NK-92 treated with Interleukin-12 subunit alpha and Interleukin-12 subunit beta, amount 100 ng/mL, for 24 hours (cell line): ENCODE measurements around the gene FHOD3.

Experiments used
- DNase-seq: peaks from one replicate; lab custom pipeline; 2025; lab: John Stamatoyannopoulos, UW

FHOD3 gene

DNA sequence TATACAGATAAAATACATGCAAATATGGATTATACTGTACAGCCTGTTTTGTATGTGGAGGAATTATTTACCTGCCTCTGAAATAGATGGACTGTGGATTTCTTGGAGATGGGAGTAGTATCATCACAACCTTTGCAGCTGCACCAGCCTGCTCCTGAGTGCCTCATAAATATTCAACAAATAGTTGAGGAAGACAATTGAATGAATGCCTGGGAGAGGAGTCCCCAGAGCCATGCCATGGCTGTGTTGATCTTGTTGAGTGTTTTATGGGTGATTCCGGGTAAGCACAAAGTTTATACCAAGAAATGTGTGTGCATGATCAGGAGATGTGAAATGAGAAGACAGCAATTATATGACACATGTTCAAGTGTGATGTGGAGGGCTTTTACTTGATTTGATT, 225.0 kb downstream of the FHOD3 start:
- DNase-seq, result no peak

DNA sequence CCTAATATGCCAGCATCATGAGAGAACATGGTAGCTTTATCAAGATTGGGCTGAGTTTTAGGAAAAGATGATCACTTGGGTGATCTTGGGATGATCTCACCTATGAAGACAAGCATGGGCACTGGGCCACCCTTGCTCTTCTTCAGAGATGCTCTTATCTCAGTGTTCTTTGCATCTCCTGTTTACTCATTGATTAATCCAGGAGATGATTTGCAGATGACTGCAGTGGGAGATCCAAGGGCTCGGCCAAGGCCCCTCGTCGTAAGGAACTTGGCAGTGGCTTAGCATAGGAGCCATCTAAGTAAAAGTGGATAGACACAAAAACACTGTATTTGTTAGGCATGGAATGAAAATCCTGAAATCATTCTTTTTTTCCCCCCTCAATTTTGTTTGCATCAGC, 228.4 kb downstream of the FHOD3 start:
- no peak for DNase-seq

DNA sequence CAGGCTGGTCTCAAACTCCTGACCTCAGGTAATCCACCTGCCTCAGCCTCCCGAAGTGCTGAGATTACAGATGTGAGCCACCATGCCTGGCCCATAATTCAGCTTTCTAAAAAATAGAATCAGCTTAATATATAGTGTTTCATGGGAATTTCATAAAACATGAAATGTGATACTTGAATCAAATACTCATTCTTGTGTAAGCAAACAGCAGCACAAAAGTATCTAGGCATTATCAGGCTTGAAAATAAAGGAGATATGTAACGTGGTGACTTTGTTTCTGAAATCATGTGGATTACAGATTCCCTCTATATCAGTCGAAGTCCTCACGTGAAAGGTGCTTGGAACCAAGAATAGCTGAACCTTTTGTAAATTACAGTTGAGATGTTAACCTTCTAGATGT, 229.1 kb downstream of the FHOD3 start:
- no peak for DNase-seq

DNA sequence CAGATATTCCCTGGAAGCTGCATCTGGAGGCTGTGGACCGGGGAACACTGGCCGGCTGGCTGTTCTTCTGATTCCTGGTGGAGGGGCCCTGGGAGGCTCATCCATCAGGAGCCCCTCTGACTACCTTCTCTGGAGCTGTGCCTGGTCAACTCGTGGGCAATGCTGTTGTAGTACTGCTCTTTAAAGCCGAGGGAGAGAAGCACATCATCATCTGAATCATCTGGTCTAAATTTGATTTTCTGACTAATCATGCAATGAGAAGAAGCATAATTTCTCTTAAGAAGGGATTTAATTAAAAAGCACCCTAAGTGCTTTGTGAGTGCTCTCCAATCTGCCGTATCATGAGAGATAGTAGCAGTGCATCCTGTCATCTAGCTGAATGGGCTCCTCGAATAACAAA, 229.5 kb downstream of the FHOD3 start:
- no peak for DNase-seq

DNA sequence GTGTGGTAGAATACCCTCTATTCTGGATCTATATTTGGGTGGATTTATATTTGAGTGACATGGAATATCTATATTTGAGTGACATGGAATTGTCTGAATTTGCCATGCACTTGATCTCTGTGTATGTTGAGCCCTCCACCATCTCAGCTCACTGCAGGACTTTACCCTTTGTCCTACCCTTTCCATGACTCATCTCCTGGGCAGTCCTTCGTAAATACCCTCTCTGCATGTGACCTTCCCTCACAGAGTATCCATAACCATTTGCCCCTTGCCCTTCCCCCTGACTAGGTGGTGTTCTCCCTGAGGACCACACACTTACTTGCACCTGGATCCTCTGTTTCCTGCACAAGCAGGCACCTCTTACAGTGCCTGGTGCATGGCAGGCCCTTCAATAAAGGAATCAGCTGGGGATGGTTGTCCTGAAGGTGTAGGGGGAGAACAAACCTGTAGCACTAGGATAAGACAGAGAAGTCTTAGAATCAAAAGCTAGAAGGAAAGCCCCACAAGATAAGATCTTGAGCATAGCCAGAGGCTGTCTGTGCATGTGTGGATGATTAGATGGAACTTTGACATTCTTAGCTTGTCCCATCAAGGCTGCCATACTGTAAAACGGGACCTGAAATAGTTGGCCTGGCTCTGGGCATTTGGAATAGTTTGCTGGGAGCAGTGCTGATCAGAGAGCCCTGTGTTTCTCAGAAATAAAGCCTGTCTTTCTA, 230.4 kb downstream of the FHOD3 start:
- DNase-seq, result no peak

DNA sequence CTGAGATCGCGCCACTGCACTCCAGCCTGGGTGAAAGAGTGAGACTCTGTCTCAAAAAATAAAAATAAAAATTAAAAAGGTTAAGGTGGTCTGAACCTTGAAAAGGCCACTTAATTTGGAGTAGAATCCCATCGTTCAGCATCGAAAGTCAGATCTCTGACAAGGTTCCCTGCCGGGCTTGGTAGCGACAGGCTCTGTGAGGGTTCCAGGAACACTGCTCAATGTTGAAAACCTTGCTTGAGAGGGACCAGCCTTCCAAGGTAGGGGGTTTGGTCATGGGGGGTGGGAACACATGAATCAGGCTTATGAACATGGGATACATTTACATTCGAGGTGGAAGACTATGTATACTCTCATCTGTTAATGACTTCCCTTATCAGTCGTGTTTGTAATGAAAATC, 232.2 kb downstream of the FHOD3 start:
- DNase-seq, result no peak

DNA sequence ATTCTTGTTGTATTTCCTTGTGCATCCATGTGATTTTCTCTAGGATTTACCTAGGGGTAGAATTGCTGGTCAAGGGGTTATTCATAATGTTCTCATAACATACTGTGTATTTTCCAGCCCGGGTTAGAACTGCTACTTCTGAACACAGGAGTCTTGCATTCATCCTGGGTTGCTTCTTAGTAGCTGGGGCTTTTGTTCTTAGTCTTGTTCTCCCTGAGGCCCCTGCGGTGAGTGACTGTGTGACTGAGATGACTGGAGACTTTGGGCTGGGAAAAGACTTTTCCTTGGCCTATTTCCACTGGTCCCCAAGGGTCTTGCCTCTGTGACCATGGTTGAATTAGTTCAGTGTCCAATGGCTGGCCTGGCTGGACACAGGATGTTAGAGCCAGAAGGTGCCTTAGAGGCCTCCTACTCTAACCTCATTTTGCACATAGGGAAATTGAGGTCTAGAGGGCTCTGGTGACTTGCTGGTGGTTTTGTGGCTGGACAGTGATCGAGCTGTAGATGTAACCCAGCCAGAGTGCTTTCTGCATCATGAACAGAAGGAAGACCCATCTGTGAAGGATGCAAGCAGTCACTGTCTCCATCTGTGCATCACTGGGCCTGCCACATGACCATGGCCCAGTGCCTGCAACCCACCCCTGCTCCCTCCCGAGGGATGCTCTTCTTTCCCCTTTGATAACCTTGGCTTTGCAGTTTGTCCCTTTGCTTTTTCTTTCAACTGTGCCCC, 233.3 kb downstream of the FHOD3 start:
- no peak for DNase-seq

DNA sequence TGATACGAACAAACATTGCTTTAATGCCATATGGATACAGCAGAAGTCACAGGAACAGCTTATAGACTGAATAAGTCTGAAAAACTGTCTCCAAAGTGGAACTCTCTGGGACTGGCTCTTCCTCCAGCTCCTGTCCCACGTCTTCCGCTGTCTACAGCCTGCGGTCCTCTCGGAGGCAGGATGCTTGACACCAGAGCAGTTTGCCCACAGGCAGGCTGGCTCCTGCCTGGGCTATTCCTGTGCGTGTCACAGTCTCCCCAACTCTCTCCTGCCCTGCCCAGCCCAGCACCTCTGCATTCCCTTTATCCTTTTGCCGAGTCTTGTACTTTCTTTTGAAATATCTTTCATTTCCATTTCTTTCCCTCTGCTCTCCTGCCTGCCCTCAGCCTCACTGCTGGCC, 234.1 kb downstream of the FHOD3 start:
- DNase-seq, result no peak

DNA sequence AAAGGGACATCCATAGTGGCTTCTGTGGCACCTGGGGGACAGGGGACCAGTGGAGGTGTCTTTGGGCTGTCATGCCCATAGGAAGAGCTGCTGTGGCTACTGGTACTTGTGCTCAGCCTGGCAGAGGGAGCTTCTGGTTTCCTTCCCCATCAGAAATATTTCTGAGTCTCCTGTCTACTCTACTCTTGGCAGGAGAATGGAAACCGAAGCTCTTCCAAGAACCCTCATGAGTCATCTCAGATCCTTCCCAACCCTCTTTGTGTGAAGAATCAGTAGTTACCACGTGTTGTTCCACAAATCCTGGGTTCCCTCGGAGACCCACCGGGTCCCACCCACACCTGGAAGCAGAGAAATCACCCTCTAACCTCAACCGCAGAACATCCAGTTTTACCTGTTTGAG, 234.9 kb downstream of the FHOD3 start:
- DNase-seq, result no peak

DNA sequence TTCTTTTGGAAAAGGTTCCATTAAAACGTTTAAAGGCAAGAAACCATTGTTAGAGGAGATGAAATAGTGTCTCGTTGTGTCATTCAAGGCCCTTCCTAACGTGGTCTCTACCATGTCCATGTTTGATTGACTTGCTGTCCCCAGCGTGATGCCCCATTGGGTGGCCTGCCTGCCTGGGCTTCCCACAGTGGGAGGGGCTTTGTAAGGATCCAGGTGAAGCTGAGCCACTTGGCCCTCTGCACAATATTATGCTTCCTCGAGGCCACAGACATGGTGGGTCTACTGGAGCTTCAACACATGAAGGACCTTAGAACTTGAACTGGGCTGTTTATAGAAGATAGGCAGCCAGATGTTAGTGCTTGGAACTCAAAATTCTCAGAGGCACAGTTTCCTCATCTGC, 235.3 kb downstream of the FHOD3 start:
- DNase-seq, result no peak

DNA sequence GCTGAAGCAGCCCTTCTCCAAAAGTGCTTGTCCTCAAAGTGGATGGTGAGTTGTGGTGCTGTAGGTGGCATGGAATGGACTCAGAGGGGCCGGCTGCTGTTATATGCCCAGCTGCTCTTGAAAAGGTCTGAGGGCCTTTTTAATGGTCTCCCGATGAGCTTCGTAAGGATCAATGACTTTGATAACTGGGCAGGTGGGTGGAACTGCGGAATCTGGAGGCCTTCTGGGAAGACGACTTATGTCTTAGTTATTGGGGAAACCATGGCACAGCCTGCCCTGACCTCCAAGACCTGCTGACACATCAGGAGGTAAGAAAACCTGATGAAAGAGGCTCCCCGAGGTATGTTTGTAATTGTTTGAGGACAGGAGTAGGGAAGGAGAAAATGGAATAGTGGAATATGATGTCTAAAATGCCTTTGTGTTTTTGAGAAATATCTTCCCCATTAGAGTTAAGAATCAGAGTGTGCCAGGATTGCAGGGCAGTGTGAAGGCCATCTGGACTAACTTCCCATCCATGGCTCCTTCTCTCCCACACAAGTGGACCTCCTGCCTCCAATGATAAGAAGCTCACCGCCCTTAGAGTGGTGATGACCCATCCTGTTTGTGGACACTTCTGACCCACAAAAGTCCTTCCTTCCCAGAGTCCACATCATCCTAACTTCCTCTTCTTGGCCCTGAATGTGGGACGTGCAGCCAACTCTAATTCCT, 236.1 kb downstream of the FHOD3 start:
- no peak for DNase-seq

DNA sequence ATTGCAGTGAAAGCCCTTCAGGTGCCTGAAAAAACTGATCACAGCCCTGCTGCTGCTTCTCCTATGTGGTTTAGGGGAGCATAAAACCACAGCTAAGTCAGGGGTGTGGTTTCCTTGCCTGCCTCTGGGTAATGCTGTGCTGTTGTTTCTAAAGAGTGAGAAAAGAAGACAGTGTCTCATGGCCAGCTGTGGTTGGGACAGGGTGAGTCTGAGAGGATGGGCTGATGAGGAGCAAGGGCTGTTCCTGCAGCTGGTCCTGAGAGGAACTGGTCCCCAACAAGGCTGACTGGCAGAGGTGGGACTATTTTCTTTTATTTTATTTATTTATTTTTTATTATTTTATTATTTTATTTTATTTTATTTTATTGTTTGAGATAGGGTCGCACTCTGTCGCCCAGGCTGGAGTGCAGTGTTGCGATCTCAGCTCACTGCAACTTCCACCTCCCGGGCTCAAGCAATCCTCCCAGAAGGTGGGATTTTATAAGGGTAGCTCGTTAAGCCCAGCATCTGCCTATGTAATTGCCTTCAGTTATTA, 236.7 kb downstream of the FHOD3 start:
- DNase-seq, result no peak

DNA sequence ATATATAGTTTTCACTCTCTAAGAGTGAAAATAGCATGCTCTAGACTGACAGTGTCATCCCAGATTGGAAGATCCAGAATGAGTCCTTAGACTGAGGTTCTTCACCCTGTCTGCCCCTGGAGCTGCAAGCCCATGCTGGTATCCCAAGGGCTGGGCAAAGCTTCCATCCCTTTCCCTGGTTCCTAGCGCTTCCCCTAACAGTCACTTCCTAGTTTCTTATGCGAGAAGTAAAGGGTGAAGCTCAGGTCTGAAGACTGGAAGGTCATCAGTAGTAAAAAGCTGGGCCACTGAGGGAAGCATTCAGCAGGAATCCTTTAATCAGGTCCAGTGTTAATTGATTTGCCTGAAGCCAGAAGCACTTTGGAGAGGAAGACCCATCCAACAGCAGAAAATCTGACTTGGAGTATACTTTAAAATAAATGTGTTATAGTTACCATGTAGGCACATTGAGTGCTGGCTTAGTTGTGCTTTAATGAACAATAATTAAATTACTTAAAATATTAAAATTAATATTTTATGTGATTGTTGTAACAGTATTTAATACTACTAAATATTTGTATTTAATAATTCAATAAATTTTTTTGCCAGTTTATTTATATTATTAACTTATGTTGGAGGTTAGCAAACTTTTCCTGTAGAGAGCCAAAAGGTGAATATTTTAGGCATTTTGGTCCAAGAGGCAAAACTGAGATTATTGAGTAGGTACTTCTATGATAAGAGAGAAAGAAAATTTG, 237.9 kb downstream of the FHOD3 start:
- no peak for DNase-seq

DNA sequence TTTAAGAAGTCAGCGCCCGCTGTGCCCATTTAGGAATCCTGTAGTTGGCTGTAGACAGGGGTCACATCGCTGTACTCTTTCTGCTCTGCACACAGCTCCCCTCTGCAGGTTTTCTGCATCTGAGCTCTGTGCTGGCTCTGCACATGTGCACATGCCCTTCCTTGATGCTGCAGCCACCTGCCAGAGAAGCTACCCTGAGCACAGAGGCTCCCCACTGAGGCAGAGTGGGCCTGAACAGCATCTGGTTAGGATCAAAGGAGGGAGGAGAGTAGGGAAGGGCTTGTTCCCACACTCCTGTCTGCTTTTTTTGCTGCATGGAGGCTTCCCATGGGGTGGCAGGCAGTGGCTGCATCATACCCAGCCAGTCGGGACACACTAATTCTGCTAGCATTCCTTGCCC, 238.9 kb downstream of the FHOD3 start:
- no peak for DNase-seq

DNA sequence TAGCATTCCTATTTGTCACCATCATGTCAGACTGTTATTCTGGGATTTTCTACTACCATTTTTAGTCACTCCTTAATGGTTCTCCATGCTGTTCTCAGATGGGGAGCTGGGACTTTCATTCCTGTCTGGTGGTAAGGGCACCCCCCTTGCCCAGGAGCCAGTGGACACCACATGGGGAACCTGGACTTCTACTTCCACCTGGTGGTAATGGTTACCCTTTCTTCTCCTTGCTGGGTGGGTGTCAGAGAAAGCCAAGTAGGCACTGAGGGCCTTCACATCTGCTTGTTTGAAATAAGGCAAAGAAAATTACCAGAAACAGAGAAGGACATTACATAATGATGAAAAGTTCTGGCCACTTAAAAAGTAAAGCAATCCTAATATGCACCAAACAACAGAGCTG, 239.8 kb downstream of the FHOD3 start:
- no peak for DNase-seq

DNA sequence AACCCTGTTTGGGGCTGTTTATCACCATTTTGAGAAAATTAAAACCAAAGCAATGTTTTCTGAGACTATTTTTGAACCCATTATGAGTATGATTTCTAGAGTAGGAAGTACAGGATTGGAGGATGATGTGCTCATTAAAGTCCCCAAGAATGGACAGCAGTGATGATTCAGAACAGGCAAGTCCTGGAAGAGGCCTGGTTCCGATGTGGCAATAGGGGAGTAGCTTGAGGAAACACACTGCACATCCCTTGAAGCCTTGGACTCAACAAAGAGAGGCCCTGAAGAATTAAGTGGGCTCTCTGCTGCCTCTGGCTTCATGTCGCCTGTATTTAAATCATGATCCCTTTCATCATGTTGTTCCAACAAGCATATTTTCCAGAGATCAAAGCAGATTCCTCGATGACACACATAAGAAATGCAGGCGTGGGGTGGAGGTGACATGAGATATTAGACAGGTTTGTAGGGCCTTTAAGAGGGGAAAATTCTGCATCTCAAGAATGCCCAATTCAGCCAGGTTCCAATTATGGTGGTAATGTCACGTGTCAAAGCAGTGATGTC, 242.2 kb downstream of the FHOD3 start:
- no peak for DNase-seq

DNA sequence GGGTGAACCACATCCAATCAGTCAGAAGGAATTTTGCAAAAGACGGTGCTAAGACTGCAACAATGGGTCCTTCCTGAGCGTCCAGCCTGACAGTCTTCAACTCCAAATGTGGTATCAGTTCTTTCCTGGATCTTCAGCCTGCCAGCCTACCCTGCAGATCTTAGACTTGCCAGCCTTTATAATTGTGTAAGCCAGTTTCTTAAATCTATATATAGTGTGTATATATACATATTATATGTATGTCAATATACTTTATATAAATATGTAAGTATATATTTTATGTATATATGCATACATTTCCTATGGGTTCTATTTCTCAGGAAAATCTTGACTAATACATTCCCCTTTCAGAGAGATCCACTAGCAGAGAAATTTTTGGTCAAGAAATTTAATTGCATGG, 245.5 kb downstream of the FHOD3 start:
- no peak for DNase-seq

DNA sequence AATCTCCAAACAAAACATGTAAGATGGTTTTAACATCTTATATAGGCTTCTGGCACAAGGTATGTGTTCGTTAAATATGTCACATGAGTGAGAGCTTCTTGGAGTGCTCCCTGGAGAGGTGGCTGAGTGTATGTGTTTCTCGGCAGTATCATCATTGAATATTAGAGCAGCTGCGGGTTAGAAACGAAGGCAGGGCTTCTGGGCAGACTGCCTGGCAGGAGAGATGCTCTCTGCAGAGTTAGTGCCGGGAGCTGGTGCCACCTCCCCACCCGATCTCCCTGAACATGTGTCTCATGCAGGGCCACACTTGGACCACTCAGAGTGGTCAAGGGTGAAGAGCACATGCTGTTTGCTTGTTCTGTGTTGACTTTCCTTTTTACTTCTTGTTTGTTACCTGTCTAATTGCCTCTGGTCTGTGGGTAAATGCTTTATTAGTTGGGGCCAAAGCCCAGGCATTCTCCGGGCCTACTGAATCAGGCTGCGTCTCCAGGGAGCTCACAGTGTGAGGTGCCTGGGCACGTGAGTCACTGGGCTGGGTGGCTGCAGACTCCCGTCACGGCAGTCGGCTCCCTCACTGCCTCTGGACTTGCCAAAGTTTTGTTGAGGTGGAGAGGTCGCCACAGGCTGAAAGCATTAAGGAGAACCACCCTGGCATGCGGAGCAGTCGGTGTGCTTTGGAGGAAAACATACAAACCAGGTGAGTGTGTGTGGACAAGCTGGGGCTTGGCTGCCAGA, 246.6 kb downstream of the FHOD3 start:
- no peak for DNase-seq

DNA sequence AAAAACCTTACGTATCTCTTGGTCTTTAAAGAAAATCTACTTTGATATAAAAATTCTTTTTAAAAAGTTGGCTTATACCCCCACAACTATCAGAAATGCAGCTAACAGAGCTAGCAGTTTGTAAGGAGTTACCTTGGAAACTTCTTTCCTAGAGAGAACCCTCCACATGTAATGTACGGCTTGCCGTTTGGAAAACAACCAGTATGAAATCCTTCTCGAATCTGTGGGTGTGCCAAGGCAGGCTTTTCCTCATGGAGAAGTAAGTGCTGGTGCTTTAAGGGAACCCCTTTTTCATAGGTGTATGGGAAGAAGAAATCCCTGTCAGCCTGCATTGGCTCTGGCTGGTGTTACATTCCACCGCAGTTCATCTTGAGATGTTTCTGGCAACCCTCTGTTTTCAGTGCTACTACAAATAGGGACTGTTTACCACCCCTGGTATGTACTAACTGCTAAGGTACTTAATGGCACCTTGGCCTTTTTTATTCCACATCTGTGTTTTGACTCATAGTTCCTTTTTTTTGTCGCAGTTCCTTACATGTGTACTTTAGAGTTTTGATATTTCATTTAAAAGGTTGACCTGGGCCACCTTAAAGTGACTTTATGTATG, 248.4 kb downstream of the FHOD3 start:
- DNase-seq, result no peak

DNA sequence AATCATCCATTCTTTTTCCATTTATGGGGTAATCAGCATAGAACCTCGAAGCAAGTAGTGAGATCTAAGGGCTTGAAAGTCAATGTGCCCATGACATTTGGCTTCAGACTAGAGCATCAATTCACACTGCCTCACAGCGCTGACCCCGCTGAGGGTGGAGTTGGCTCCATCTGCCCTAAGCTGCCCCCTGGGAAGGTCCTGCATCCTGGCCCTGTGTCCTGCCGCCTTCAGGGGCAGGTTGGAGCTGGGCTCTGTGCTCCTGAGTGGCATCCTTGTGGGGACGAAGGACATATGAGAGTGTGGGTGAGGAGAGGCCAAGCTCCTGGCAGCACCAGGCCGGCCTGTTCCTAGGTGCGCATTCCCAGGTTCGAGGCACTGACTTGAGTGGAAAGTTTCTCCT, 249.4 kb downstream of the FHOD3 start:
- no peak for DNase-seq

DNA sequence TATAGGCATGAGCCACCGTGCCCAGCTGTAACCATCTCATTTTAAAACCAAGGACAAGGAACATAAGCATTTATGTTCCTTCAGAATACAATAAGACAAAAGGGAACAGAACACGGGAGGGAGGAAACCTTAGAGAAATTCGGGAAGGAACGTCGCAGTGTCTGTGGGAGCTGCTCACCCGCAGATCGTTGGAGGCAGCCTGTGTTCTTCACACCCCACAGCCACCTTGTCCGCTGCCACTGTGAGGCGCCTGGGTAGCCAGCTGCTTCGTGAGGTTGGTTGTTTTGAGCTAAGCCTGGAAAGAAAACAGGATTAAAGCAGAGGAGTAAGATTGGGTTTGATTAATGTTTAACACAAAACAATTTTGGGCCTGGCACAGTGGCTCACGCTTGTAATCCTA, 250.0 kb downstream of the FHOD3 start:
- no peak for DNase-seq
